GM19397 (cell line): Measurements from ENCODE around the gene UPB1.
"Not testable (repeated sequence)": the region's sequence is repeated elsewhere in the genome, so short reads cannot be mapped to it uniquely, and the experiment has no call there.

Experiments
- ATAC-seq: cut with Tn5 transposase; IDR thresholded peaks from one replicate; pipeline ENCODE4 v1.9.1; 2021; ENCODE audit warnings: mild to moderate bottlenecking, moderate library complexity; ENCODE audit not compliant: unreplicated experiment

Gene UPB1

DNA sequence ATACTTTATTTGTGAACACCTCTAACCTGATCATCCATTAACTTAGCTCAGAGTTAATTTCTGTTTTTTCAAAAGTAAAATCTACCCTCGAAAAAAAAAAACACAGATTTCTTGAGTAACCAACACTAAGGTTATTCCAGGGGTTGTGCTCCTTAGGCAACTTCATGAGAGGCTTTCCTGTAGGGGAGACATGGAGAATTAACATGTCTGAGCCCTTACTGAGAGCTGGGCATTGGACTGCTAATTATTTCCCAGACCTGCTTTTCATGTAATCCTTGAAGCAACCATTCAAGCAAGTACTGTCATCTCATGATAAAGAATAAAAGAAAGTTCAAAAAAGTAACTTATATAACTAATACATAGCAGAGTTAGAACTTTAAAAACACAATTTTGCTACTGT lies 13.5 kb upstream of the UPB1 start:
- ATAC-seq: no peak

GRCh38 chr22:24482575-24482974 lies 12.6 kb upstream of the UPB1 start:
- no peak for ATAC-seq

- ATAC-seq: no peak
These were observed 12.1 kb upstream of the UPB1 start for GRCh38 chr22:24482998-24483397.

DNA sequence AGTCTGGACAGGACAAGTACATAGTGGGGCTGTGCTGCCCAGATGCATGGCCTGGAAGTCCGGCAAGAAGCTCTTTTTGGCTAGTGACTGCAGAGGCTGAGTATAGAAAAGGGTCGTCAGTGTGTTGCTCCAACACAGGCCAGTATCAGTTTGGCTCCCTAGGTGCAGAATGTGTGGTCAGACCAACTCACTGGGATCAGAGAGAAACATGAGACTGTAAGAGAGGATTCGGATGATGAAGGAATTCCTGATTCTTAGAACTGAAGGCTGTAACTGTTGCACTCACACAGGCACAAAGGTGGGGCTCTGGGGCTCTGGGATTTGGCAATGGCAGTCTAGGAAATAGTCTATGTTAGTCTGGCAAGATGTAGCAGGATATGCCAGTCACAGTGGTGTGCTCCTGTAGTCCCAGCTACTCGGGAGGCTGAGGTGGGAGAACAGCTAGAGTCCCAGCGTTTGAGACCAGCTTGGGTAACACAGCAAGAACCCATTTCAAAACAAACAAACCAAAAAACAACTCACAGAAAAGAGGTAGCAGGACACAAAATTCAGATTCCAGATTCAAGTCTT lies 11.1 kb upstream of the UPB1 start:
- no peak for ATAC-seq

DNA sequence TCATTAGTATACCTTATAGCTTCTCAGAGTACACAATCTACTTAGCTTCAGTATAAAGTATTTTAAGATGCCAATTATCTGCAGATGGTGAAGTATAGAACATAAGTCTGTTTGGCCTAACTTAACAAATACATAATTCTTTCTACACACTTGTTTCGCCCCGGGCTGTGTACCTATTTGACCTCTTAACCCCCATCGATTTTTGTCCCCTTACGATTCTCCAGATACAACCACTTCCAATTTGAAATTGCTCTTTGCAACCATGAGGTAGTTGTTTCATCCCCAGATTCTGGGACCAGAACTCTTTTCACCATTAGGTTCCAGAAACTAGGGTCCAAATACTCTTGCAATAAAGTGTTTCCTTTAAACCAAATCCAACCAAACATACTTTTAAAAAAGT lies 10.0 kb upstream of the UPB1 start:
- ATAC-seq: no peak

- ATAC-seq: no peak
These were observed 9.5 kb upstream of the UPB1 start for GRCh38 chr22:24485608-24486007.

- ATAC-seq: no peak
These were observed 8.6 kb upstream of the UPB1 start for GRCh38 chr22:24486501-24486921.

GRCh38 chr22:24489011-24489410 lies 6.1 kb upstream of the UPB1 start:
- no peak for ATAC-seq

DNA sequence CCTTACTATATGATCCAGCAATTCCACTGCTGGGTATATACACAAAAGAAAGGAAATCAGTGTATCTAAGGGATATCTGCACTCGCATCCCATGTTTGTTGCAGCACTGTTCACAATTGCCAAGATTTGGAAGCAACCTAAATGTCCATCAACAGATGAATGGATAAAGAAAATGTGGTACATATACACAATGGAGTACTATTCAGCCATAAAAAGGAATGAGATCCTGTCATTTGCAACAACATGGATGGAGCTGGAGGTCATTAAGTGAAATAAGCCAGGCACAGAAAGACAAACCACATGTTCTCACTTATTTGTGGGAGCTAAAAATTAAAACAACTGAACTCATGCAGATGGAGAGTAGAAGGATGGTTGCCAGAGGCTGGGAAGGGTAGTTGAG lies 5.7 kb upstream of the UPB1 start:
- ATAC-seq: not testable (repeated sequence)

DNA sequence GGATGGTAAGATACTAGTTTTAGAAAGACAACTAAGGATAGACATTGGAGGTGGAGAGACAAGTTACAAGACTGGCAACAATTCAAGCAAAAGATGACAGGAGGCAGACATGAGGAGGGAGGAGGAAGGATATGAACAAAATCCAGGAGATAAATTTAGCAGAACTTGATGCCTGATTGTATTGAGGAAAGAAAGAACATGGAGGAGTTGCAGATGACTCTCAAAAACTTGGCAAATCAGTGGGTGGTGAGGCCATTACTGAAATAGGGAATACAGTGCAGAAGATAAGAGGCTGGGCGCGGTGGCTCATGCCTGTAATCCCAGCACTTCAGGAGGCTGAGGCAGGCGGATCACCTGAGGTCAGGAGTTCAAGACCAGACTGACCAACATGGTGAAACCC lies 2.7 kb upstream of the UPB1 start:
- ATAC-seq: no peak

GRCh38 chr22:24494167-24494527 lies 985 bp upstream of the UPB1 start:
- ATAC-seq: no peak

- no peak for ATAC-seq
These were observed 188 bp downstream of the UPB1 start for GRCh38 chr22:24495365-24495675.

DNA sequence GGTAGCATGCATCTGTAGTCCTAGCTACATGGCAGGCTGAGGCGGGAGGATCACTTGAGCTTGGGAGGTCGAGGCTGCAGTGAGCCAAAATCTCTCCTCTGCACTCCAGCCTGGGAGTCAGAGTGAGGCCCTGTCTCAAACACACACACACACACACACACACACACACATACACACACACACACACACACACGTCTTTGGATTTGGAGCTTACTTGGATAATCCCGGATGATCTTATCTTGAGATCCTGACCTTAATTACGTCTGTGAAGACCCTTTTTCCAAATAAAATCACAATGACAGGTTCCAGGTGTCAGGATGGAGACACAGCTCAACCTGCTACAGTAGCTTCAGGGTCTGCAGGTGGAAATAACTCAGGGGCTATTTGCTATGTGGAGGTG lies 1.1 kb downstream of the UPB1 start:
- no peak for ATAC-seq

- no peak for ATAC-seq
These were observed 1.5 kb downstream of the UPB1 start for GRCh38 chr22:24496661-24497060.

GRCh38 chr22:24497841-24498258 lies 2.7 kb downstream of the UPB1 start:
- ATAC-seq: no peak

DNA sequence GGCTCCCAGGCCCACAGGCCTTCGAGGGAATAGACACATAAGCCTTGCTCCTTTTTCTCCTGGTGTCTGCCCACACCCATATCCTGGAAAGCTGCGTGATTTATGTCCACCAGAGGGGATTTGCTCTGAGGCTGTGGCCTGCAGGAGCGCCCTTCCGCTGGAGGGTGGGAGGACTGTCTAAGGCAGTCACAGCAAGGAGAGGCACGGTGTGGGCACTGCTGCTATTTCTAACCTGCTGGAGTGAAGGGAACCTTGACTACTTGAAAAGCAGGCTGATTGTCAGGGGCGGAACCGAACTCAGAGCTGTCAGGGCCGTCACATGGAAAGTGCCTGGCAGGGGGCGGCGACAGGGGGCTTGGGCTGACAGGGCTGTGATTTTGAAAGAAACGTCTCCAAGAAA lies 3.7 kb downstream of the UPB1 start:
- no peak for ATAC-seq

DNA sequence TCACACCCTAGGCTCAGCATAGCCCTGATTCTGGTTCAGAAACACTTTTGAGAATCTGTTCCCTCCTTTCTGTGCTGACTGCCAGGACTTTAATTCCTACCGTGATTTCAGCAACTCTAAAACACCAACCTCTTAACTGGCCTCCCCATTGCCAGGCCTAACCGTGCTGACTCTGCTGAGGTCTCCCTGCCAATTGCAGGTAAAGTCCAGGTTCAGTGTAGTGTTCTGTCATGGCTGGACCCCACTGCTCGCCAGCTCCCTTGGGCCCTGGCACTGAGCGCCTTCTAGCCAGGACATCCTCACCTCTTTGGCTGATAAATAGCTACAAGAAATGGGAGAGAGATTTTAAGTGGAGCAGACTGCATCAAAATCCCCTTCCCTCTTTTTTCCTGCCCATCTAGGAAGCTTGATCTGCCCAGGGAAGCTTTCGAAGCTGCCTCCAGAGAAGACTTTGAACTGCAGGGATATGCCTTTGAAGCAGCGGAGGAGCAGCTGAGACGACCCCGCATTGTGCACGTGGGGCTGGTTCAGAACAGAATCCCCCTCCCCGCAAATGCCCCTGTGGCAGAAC lies 4.7 kb downstream of the UPB1 start:
- no peak for ATAC-seq

DNA sequence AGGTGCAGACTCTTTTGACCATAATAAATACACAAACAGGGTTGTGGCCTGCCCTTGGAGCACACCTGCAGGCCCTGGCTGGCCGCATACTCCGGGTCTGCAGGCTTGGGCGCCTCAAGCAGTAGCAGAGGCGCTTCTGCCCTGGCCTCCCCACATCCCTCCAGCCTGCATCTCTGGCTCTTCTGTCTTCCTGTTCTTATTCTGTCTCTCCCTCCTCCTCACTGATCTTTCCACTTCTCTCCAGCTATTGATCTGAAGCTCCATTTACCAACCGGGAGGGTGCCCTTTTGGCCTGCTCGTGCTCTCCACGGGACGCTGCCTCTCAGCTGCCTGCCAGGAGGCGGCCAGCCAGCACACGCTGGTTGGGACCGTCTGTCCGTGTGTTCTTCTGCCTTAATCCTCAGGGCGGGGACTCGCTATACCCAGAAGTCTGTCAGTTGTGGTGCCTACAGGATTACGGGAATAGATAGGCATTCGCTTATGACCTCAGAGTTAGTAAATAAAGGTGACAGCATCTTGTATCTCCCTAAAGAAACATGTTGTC lies 5.2 kb downstream of the UPB1 start:
- no peak for ATAC-seq

DNA sequence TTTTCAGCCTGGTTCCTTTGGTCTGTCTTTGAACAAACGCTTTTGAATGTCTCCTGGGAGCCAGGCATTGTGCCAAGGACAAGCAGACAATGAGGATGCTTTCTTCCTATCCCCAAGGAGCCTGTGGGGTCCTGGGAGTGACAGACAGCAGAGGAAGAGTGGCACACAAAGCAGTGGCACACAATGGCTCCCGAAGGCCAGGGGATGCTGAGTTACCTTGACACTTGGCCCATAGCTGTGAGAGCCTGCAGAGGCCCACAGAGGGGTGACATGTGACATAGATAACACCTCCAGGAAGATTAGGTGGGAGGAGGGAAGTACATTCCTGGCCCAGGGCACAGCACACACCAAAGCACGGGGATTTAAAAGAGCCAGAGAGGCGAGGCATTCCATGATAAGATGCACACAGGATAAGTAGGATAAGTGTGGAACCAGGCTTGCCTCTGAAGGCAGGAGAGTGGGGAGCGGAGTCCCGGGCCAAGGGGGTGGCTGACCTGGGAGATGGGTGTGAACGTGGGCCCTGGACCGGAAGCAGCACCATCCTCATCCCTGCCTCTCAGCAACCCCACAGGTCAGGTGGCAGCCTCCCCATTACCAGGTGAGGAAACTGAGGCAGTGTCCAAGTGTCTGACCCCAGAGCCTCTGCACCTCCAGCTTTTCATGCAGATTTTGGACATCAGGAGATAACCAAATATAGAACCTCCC lies 6.3 kb downstream of the UPB1 start:
- ATAC-seq: no peak

GRCh38 chr22:24502034-24502433 lies 6.9 kb downstream of the UPB1 start:
- ATAC-seq: no peak

DNA sequence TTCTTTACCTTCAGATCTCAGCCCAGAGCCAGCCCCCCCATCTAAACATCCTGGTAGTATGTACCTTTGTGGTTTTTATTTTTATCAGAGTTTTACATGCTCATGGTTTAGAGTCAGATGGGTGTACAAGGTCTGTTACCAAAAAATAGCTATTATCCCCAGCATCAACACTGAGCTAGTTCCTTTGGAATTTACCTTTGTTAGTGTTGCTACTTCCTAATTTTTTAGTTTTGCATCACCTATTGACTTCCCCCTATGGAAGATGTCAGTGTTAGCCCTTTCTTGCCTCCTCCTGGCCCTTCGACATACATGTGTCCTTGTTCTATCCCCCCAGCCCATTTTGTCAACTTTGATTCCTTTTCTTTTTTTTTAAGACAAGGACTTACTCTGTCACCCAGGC lies 7.4 kb downstream of the UPB1 start:
- ATAC-seq: no peak

GRCh38 chr22:24503137-24503842 lies 8.2 kb downstream of the UPB1 start:
- ATAC-seq: peak; percentile 50
